Ishikawa (cell line): Measurements from ENCODE around the gene STX7.

Experiments used
- CEBPB ChIP-seq: IDR thresholded peaks from 2 replicates; pipeline ENCODE4 v1.6.1; 2012
- CREB1 ChIP-seq: IDR thresholded peaks from 2 replicates; pipeline ENCODE4 v1.6.1; 2012; ENCODE audit warnings: low read depth
- EGR1 ChIP-seq: IDR thresholded peaks from 2 replicates; pipeline ENCODE4 v1.6.1; 2012
- EP300 ChIP-seq: IDR thresholded peaks from 2 replicates; pipeline ENCODE4 v1.6.1; 2012; ENCODE audit warnings: borderline replicate concordance
- FOXM1 ChIP-seq: IDR thresholded peaks from 2 replicates; pipeline ENCODE4 v1.6.1; 2012; ENCODE audit warnings: low read depth, borderline replicate concordance
- NFIC ChIP-seq: IDR thresholded peaks from 2 replicates; pipeline ENCODE4 v1.6.1; 2012
- RAD21 ChIP-seq: IDR thresholded peaks from 2 replicates; pipeline ENCODE4 v1.6.1; 2012; ENCODE audit warnings: low read depth
- TAF1 ChIP-seq: IDR thresholded peaks from 2 replicates; pipeline ENCODE4 v1.6.1; 2012; ENCODE audit warnings: low read depth, mild to moderate bottlenecking
- TCF12 ChIP-seq: IDR thresholded peaks from 2 replicates; pipeline ENCODE4 v1.6.1; 2012; ENCODE audit warnings: low read depth
- TEAD4 ChIP-seq: IDR thresholded peaks from 2 replicates; pipeline ENCODE4 v1.6.1; 2012
- YY1 ChIP-seq: IDR thresholded peaks from 2 replicates; pipeline ENCODE4 v1.6.1; 2012; ENCODE audit warnings: low read depth
- ZBTB7A ChIP-seq: IDR thresholded peaks from 2 replicates; pipeline ENCODE4 v1.6.1; 2012; ENCODE audit warnings: low read depth
- TF ChIP-seq, protein P1 (sequence below): IDR thresholded peaks from 2 replicates; pipeline ENCODE4 v1.6.1; 2012
- TF ChIP-seq, protein P2 (sequence below): IDR thresholded peaks from 2 replicates; pipeline ENCODE4 v1.6.1; 2012; ENCODE audit warnings: low read depth, mild to moderate bottlenecking
- TF ChIP-seq, protein P3 (sequence below): IDR thresholded peaks from 2 replicates; pipeline ENCODE4 v1.6.1; 2012

STX7 gene

DNA sequence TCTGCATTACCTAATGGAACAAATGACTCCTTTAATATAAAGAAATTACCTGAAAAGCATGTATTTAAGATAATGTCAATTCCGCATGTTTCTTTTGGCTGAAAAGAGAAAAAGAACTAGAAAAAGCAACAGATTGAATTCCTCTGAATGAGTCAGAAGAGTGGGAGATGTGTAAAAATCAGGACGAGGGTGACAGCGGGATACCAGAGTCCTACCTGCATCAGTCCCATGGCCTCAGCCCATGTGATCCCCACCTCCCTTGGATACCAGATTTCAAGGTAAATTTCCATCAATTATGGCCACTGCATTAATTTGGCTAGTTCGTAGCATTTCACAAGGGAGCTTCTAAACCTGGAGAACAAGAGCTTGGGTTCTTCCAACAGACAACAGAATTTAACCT, 101.6 kb downstream of the STX7 start:
- TF ChIP-seq, protein P1, sequence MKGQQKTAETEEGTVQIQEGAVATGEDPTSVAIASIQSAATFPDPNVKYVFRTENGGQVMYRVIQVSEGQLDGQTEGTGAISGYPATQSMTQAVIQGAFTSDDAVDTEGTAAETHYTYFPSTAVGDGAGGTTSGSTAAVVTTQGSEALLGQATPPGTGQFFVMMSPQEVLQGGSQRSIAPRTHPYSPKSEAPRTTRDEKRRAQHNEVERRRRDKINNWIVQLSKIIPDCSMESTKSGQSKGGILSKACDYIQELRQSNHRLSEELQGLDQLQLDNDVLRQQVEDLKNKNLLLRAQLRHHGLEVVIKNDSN = no peak
- TF ChIP-seq, protein P2, sequence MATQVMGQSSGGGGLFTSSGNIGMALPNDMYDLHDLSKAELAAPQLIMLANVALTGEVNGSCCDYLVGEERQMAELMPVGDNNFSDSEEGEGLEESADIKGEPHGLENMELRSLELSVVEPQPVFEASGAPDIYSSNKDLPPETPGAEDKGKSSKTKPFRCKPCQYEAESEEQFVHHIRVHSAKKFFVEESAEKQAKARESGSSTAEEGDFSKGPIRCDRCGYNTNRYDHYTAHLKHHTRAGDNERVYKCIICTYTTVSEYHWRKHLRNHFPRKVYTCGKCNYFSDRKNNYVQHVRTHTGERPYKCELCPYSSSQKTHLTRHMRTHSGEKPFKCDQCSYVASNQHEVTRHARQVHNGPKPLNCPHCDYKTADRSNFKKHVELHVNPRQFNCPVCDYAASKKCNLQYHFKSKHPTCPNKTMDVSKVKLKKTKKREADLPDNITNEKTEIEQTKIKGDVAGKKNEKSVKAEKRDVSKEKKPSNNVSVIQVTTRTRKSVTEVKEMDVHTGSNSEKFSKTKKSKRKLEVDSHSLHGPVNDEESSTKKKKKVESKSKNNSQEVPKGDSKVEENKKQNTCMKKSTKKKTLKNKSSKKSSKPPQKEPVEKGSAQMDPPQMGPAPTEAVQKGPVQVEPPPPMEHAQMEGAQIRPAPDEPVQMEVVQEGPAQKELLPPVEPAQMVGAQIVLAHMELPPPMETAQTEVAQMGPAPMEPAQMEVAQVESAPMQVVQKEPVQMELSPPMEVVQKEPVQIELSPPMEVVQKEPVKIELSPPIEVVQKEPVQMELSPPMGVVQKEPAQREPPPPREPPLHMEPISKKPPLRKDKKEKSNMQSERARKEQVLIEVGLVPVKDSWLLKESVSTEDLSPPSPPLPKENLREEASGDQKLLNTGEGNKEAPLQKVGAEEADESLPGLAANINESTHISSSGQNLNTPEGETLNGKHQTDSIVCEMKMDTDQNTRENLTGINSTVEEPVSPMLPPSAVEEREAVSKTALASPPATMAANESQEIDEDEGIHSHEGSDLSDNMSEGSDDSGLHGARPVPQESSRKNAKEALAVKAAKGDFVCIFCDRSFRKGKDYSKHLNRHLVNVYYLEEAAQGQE = no peak
- TF ChIP-seq ZBTB7A = no peak
- no peak for TF ChIP-seq TCF12
- no peak for TF ChIP-seq CEBPB
- TF ChIP-seq TAF1 = no peak
- no peak for TF ChIP-seq CREB1
- no peak for TF ChIP-seq EGR1
- TF ChIP-seq, protein P3, sequence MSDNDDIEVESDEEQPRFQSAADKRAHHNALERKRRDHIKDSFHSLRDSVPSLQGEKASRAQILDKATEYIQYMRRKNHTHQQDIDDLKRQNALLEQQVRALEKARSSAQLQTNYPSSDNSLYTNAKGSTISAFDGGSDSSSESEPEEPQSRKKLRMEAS = no peak
- no peak for TF ChIP-seq FOXM1
- TF ChIP-seq TEAD4 = no peak
- no peak for TF ChIP-seq YY1
- no peak for TF ChIP-seq RAD21
- no peak for TF ChIP-seq NFIC
- TF ChIP-seq EP300 = no peak

- TF ChIP-seq TCF12 (no peak), TAF1 (no peak), EGR1 (no peak)
Measured at GRCh38 chr6:132410830-132411229, 102.1 kb downstream of the STX7 start.

- TF ChIP-seq EGR1 (no peak), CREB1 (no peak), TEAD4 (no peak), EP300 (no peak), NFIC (no peak), CEBPB (no peak)
- TF ChIP-seq, protein P2 = no peak
- TF ChIP-seq, protein P1 = no peak
Measured at GRCh38 chr6:132405143-132405915, 107.6 kb downstream of the STX7 start.

DNA sequence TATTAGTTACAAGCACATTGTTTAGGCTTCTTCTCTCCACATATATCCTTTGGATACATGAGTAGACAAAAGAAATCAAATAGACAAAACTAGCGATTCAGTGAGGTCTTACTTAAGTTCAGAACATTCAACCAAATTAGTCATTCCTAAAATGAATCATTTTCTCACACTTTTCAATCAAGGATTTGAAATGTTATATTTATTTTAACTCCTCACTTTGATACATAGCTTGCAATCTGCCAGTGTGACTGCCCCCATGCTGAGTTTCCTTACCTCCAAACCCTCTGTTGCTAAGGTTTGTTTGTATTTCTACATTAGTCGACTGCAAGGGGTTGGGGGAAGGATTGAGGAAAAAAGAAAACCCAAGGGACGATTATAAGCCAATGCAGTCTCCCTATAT, 108.2 kb downstream of the STX7 start:
- TF ChIP-seq RAD21 (no peak), ZBTB7A (no peak), EP300 (no peak), TAF1 (no peak)

GRCh38 chr6:132404330-132404729, 108.6 kb downstream of the STX7 start:
- no peak for TF ChIP-seq CEBPB
- TF ChIP-seq, protein P1 = no peak
- no peak for TF ChIP-seq TCF12
- no peak for TF ChIP-seq RAD21
- TF ChIP-seq, protein P2 = no peak
- no peak for TF ChIP-seq TEAD4
- TF ChIP-seq NFIC = no peak
- TF ChIP-seq, protein P3 = no peak
- TF ChIP-seq EP300 = no peak
- no peak for TF ChIP-seq CREB1
- TF ChIP-seq TAF1 = no peak
- TF ChIP-seq EGR1 = no peak
